T-cell (primary cell): ENCODE results near the gene KRT32. TPM values are rescaled to one million over a fixed set of nuclear protein-coding genes. Genes with fewer than 3 reads are reported as not detected.

Source experiments
- ATAC-seq, 4 experiments: fragments of 200-7000 bp in 3 of 4; fragments of 150-1000 bp in 1 of 4; cut with Tn5 transposase; replicated peaks in 1 of 4; 1 replicate in 3 of 4; 2 replicates in 1 of 4; pipeline ENCODE4 v1.10.0; 2021; ENCODE audit warnings: moderate library complexity in 3 of 4, mild to moderate bottlenecking in 2 of 4, moderate number of reproducible peaks in 1 of 4
- CTCF ChIA-PET, 2 donors: fragments of 300-600 bp; sonication (Branson Sonifier 250); formaldehyde crosslinking; loops; one replicate each; lab custom pipeline; 2022; ENCODE audit warnings: antibody characterized with exemption in 2 of 2; lab: Charles Lee
- POLR2A ChIA-PET, 2 donors: fragments of 300-600 bp; sonication (Branson Sonifier 250); formaldehyde crosslinking; loops; one replicate each; lab custom pipeline; 2022; ENCODE audit warnings: antibody characterized with exemption in 2 of 2; lab: Charles Lee
- DNase-seq, 35 experiments: peaks; one replicate each; pipeline versions ENCODE4 v3.0.0 to v3.0.0-alpha.2; 2013 to 2023
- H3K27ac ChIP-seq: one replicate; pipeline ENCODE4 v1.5.1; 2013; ENCODE audit warnings: low read length
- H3K27me3 ChIP-seq, 2 experiments: replicated peaks in 1 of 2; 1 replicate in 1 of 2; 2 replicates in 1 of 2; pipeline versions ENCODE4 v1.6.1 to v1.7.0; 2013; ENCODE audit warnings: low read length in 1 of 2, mixed read lengths in 1 of 2; ENCODE audit not compliant: control insufficient read depth in 2 of 2, insufficient read depth in 2 of 2; ENCODE audit errors: extremely low read depth in 1 of 2
- H3K36me3 ChIP-seq, 2 donors: 1 replicate in 1 of 2; 2 replicates in 1 of 2; pipeline versions ENCODE4 v1.6.1 to v1.7.0; 2013; ENCODE audit warnings: low read length in 1 of 2; ENCODE audit not compliant: control insufficient read depth in 2 of 2, insufficient read depth in 1 of 2; ENCODE audit errors: extremely low read depth in 1 of 2
- H3K4me1 ChIP-seq, 2 experiments: 1 replicate in 1 of 2; 2 replicates in 1 of 2; pipeline versions ENCODE4 v1.6.1 to v1.7.0; 2013; ENCODE audit warnings: low read length in 2 of 2, mixed read lengths in 1 of 2; ENCODE audit not compliant: insufficient read depth in 2 of 2, control insufficient read depth in 1 of 2; ENCODE audit errors: extremely low read depth in 1 of 2
- H3K4me3 ChIP-seq, 2 donors: 1 replicate in 1 of 2; 2 replicates in 1 of 2; pipeline versions ENCODE4 v1.5.1 to v1.7.0; 2013; ENCODE audit warnings: mild to moderate bottlenecking in 2 of 2, low read length in 1 of 2, moderate library complexity in 1 of 2; ENCODE audit not compliant: control insufficient read depth in 1 of 2; ENCODE audit errors: extremely low read depth in 1 of 2
- H3K9me3 ChIP-seq: 2 replicates; pipeline ENCODE4 v1.7.0; 2013
- H3K27ac Mint-ChIP-seq, 2 donors: one replicate each; pipeline ENCODE4 v1.8.0; 2020 to 2021; ENCODE audit warnings: mild to moderate bottlenecking in 2 of 2, mixed read lengths in 2 of 2
- H3K27me3 Mint-ChIP-seq, 2 donors: one replicate each; pipeline ENCODE4 v1.8.0; 2021 to 2022; ENCODE audit warnings: mixed read lengths in 2 of 2
- H3K36me3 Mint-ChIP-seq: one replicate; pipeline ENCODE4 v1.8.0; 2021; ENCODE audit warnings: mixed read lengths
- H3K4me1 Mint-ChIP-seq, 3 donors: one replicate each; pipeline ENCODE4 v1.8.0; 2020 to 2022; ENCODE audit warnings: mixed read lengths in 3 of 3, mild to moderate bottlenecking in 1 of 3
- H3K4me3 Mint-ChIP-seq, 3 donors: one replicate each; pipeline ENCODE4 v1.8.0; 2020 to 2022; ENCODE audit warnings: mild to moderate bottlenecking in 3 of 3, mixed read lengths in 3 of 3, moderate library complexity in 3 of 3
- H3K9me3 Mint-ChIP-seq, 3 donors: one replicate each; pipeline ENCODE4 v1.8.0; 2020 to 2022; ENCODE audit warnings: mixed read lengths in 3 of 3
- WGBS: methylation state at CpG from one replicate; pipeline ENCODE4 v1.1.5; 2013; ENCODE audit warnings: missing lambda C conversion rate; ENCODE audit not compliant: insufficient coverage; 5-methylcytosine and 5-hydroxymethylcytosine counted together
- total RNA-seq, 35 experiments: library from RNA in 6 of 35; stranded (reverse) in 6 of 35; fragments of 120-200 nt in 1 of 35; gene quantifications; one replicate each; pipeline versions ENCODE4 v1.2.1 to v1.2.4 and lab custom pipeline; 2013 to 2026

KRT32 gene
- total RNA-seq, 5 donors from 2014 or later (not counting 1 experiment from before 2014, with no cell fraction given): not detected

- Histone ChIP-seq H3K4me3 (no peak within 1 kb of the TSS), H3K27me3 (peaks cover 0 to 24% of the 10 kb centered on the region in 2 experiments), H3K9me3 (no peaks in the 10 kb centered on the region), H3K36me3 (no peaks in the 10 kb centered on the region), H3K4me1 (no peaks in the 10 kb centered on the region), H3K27ac (no peak within 1 kb of the TSS)
- ATAC-seq (no peak), DNase-seq (no peak)
- CTCF ChIA-PET: no interaction called here
- 77% methylated on average over 9 of the region's 10 CpGs for WGBS
- Mint-ChIP-seq H3K36me3 (no peaks in the 10 kb centered on the region), H3K4me3 (no peak within 1 kb of the TSS), H3K27me3 (peaks cover 0 to 11% of the 10 kb centered on the region in 2 donors), H3K27ac (no peak within 1 kb of the TSS), H3K4me1 (no peaks in the 10 kb centered on the region), H3K9me3 (no peaks in the 10 kb centered on the region)
- POLR2A ChIA-PET: no interaction called here
Measured at GRCh38 chr17:41440531-41441033, 26.6 kb downstream of the KRT32 start, which contains the start of gene KRT38. Gene KRT38, minus strand, starts transcription at chr17:41440983. Its CDS starts 62 bp downstream, at chr17:41440921.

- ATAC-seq (no peak), DNase-seq (no peak)
- no peak overlapping the region for H3K27ac ChIP-seq
- no peak overlapping the region for H3K27ac Mint-ChIP-seq
- peaks cover 0 to 6% (median 3%) of the 10 kb centered on the region in 3 donors for H3K4me1 Mint-ChIP-seq
- H3K4me3 Mint-ChIP-seq: no peak overlapping the region
- peaks cover 0 to 11% of the 10 kb centered on the region in 2 donors for H3K27me3 Mint-ChIP-seq
- H3K36me3 Mint-ChIP-seq: no peaks in the 10 kb centered on the region
- H3K9me3 Mint-ChIP-seq: no peaks in the 10 kb centered on the region
- ChIA-PET CTCF (no interaction called here), POLR2A (no interaction called here)
- no peaks in the 10 kb centered on the region for H3K9me3 ChIP-seq
- no peaks in the 10 kb centered on the region for H3K36me3 ChIP-seq
- no peaks in the 10 kb centered on the region for H3K4me1 ChIP-seq
- peaks cover 0 to 24% of the 10 kb centered on the region in 2 experiments for H3K27me3 ChIP-seq
- H3K4me3 ChIP-seq: no peak overlapping the region
- 88% methylated on average over 3 of the region's 5 CpGs for WGBS
Measured at GRCh38 chr17:41439375-41439774, 27.8 kb downstream of the KRT32 start.

- DNase-seq: no peak
- ChIA-PET POLR2A (no interaction called here), CTCF (no interaction called here)
- Histone ChIP-seq H3K4me3 (no peak overlapping the region), H3K27me3 (peaks cover 0 to 21% of the 10 kb centered on the region in 2 experiments), H3K9me3 (no peaks in the 10 kb centered on the region), H3K36me3 (no peaks in the 10 kb centered on the region), H3K4me1 (no peaks in the 10 kb centered on the region), H3K27ac (no peak overlapping the region)
- Mint-ChIP-seq H3K4me1 (peaks cover 0 to 7% (median 3%) of the 10 kb centered on the region in 3 donors), H3K4me3 (no peak overlapping the region), H3K27me3 (peaks cover 0 to 8% of the 10 kb centered on the region in 2 donors), H3K27ac (no peak overlapping the region), H3K9me3 (no peaks in the 10 kb centered on the region), H3K36me3 (no peaks in the 10 kb centered on the region)
- WGBS: 85% methylated on average over 8 of the region's 9 CpGs
- no peak for ATAC-seq
Measured at GRCh38 chr17:41437769-41438168, 29.4 kb downstream of the KRT32 start.

GRCh38 chr17:41437254-41437653 is 29.9 kb downstream of the KRT32 start:
- Mint-ChIP-seq H3K27ac (no peak overlapping the region), H3K27me3 (peaks cover 0 to 8% of the 10 kb centered on the region in 2 donors), H3K4me3 (no peak overlapping the region), H3K36me3 (no peaks in the 10 kb centered on the region), H3K9me3 (no peaks in the 10 kb centered on the region), H3K4me1 (peaks cover 0 to 7% (median 3%) of the 10 kb centered on the region in 3 donors)
- Histone ChIP-seq H3K36me3 (no peaks in the 10 kb centered on the region), H3K9me3 (no peaks in the 10 kb centered on the region), H3K4me1 (no peaks in the 10 kb centered on the region), H3K27ac (no peak overlapping the region), H3K27me3 (peaks cover 0 to 21% of the 10 kb centered on the region in 2 experiments), H3K4me3 (no peak overlapping the region)
- ATAC-seq: no peak
- CTCF ChIA-PET: no interaction called here
- POLR2A ChIA-PET: no interaction called here
- WGBS: 69% methylated on average over 7 of the region's 7 CpGs
- DNase-seq: no peak

GRCh38 chr17:41434415-41434814 is 32.8 kb downstream of the KRT32 start:
- CTCF ChIA-PET: interaction anchor here in 1 of 2 donors (1.1 kb wide), 1 partner anchor 31 kb away, joined by 3 read pairs; no protein-coding TSS in a partner anchor
- no peaks in the 10 kb centered on the region for H3K9me3 ChIP-seq
- H3K4me3 ChIP-seq: no peak overlapping the region
- no peaks in the 10 kb centered on the region for H3K4me1 ChIP-seq
- H3K27me3 ChIP-seq: peaks cover 0 to 21% of the 10 kb centered on the region in 2 experiments
- Mint-ChIP-seq H3K9me3 (no peaks in the 10 kb centered on the region), H3K27me3 (peaks cover 2 to 3% of the 10 kb centered on the region in 2 donors), H3K4me3 (peak overlapping the region in 1 of 3 donors; percentile 4), H3K4me1 (peaks cover 0 to 7% (median 3%) of the 10 kb centered on the region in 3 donors), H3K36me3 (no peaks in the 10 kb centered on the region), H3K27ac (no peak overlapping the region)
- DNase-seq: no peak
- POLR2A ChIA-PET: interaction anchor here in 1 of 2 donors (0.6 kb wide), 1 partner anchor 807 kb away, joined by 4 read pairs; no protein-coding TSS in a partner anchor
- 80% methylated on average over 2 of the region's 5 CpGs for WGBS
- H3K27ac ChIP-seq: no peak overlapping the region
- no peaks in the 10 kb centered on the region for H3K36me3 ChIP-seq
- ATAC-seq: peak in 1 of 4 experiments; percentile 67

- CTCF ChIA-PET: interaction anchor here in 1 of 2 donors (1.1 kb wide), 1 partner anchor 30 kb away, joined by 3 read pairs; no protein-coding TSS in a partner anchor
- Histone ChIP-seq H3K27ac (no peak overlapping the region), H3K9me3 (no peaks in the 10 kb centered on the region), H3K4me1 (no peaks in the 10 kb centered on the region), H3K4me3 (no peak overlapping the region), H3K27me3 (peaks cover 0 to 21% of the 10 kb centered on the region in 2 experiments), H3K36me3 (no peaks in the 10 kb centered on the region)
- Mint-ChIP-seq H3K36me3 (no peaks in the 10 kb centered on the region), H3K27me3 (peaks cover 0 to 3% of the 10 kb centered on the region in 2 donors), H3K27ac (no peak overlapping the region), H3K4me1 (peaks cover 0 to 7% (median 3%) of the 10 kb centered on the region in 3 donors), H3K9me3 (no peaks in the 10 kb centered on the region), H3K4me3 (no peak overlapping the region)
- no peak for ATAC-seq
- POLR2A ChIA-PET: interaction anchor here in 1 of 2 donors (0.6 kb wide), 1 partner anchor 807 kb away, joined by 4 read pairs; no protein-coding TSS in a partner anchor
- DNase-seq: no peak
- WGBS: 62% methylated on average over 3 of the region's 4 CpGs
Measured at GRCh38 chr17:41434005-41434404, 33.2 kb downstream of the KRT32 start.
